HepG2 (cell line): ENCODE data around the gene SBK3. TPM values are rescaled to one million over a fixed set of nuclear protein-coding genes. Genes with fewer than 3 reads are reported as not detected.

Experiments
- AGO1 ChIP-seq: fragments of 200-400 bp; formaldehyde crosslinking; IDR thresholded peaks from 2 replicates; pipeline ENCODE4 v1.6.1; 2017; ENCODE audit warnings: mild to moderate bottlenecking, low read depth, low read length, moderate library complexity; ENCODE audit not compliant: poor library complexity, severe bottlenecking
- EEA1 ChIP-seq: sonication (generic); formaldehyde crosslinking; IDR thresholded peaks from 2 replicates; pipeline ENCODE4 v1.5.1; 2020; ENCODE audit warnings: mild to moderate bottlenecking, missing genetic modification reagents, borderline replicate concordance
- EP300 ChIP-seq, 3 experiments: sonication (generic) in 1 of 3; formaldehyde crosslinking in 1 of 3; IDR thresholded peaks; 2 replicates each; pipeline versions ENCODE4 v1.5.1 to v1.6.1; 2011 to 2020; ENCODE audit warnings: low read depth in 2 of 3, low read length in 2 of 3, borderline replicate concordance in 1 of 3, improper control_type of control experiment in 1 of 3, mild to moderate bottlenecking in 1 of 3, missing genetic modification reagents in 1 of 3, moderate library complexity in 1 of 3
- FLYWCH1 ChIP-seq: sonication (generic); formaldehyde crosslinking; IDR thresholded peaks from 2 replicates; pipeline ENCODE4 v1.8.1; 2023; ENCODE audit warnings: mild to moderate bottlenecking, missing genetic modification reagents
- FOXK2 ChIP-seq: fragments of 450-650 bp; IDR thresholded peaks from 2 replicates; pipeline ENCODE4 v1.6.1; 2016
- GLMP ChIP-seq: sonication (generic); formaldehyde crosslinking; IDR thresholded peaks from 2 replicates; pipeline ENCODE4 v1.9.0; 2021; ENCODE audit warnings: missing genetic modification reagents, mild to moderate bottlenecking, borderline replicate concordance
- GPBP1L1 ChIP-seq: sonication (generic); formaldehyde crosslinking; IDR thresholded peaks from 2 replicates; pipeline ENCODE4 v1.5.0; 2020; ENCODE audit warnings: mild to moderate bottlenecking, missing genetic modification reagents
- KDM4B ChIP-seq: sonication (generic); formaldehyde crosslinking; IDR thresholded peaks from 2 replicates; pipeline ENCODE4 v1.4.0; 2020; ENCODE audit warnings: missing genetic modification reagents
- MIER2 ChIP-seq: IDR thresholded peaks from 2 replicates; pipeline ENCODE4 v1.6.1; 2016; ENCODE audit warnings: missing biosample characterization, missing genetic modification reagents
- SOX5 ChIP-seq: IDR thresholded peaks from 2 replicates; pipeline ENCODE4 v1.6.1; 2016; ENCODE audit warnings: borderline replicate concordance
- SP5 ChIP-seq: IDR thresholded peaks from 2 replicates; pipeline ENCODE4 v1.6.1; 2016; ENCODE audit warnings: low read depth, borderline replicate concordance
- TFDP2 ChIP-seq: sonication (generic); formaldehyde crosslinking; IDR thresholded peaks from 2 replicates; pipeline ENCODE4 v1.4.0; 2020; ENCODE audit warnings: missing genetic modification reagents
- THAP9 ChIP-seq: sonication (generic); formaldehyde crosslinking; IDR thresholded peaks from 2 replicates; pipeline ENCODE4; 2020; ENCODE audit warnings: missing genetic modification reagents, mild to moderate bottlenecking, borderline replicate concordance
- ZNF180 ChIP-seq: sonication (generic); formaldehyde crosslinking; IDR thresholded peaks from 2 replicates; pipeline ENCODE4 v1.4.0; 2020; ENCODE audit warnings: low read depth, missing genetic modification reagents, borderline replicate concordance
- ZNF234 ChIP-seq: sonication (generic); formaldehyde crosslinking; conservative IDR thresholded peaks from 2 replicates; pipeline ENCODE4 v1.5.1; 2020; ENCODE audit warnings: mild to moderate bottlenecking, missing genetic modification reagents
- ZNF512 ChIP-seq: sonication (generic); formaldehyde crosslinking; IDR thresholded peaks from 2 replicates; pipeline ENCODE4 v1.4.0; 2020; ENCODE audit warnings: mild to moderate bottlenecking, missing genetic modification reagents
- ZNF780A ChIP-seq: sonication (generic); formaldehyde crosslinking; IDR thresholded peaks from 2 replicates; pipeline ENCODE4 v1.8.0; 2022; ENCODE audit warnings: mild to moderate bottlenecking, missing genetic modification reagents, moderate library complexity
- ZNF841 ChIP-seq: sonication (generic); formaldehyde crosslinking; IDR thresholded peaks from 2 replicates; pipeline ENCODE4 v1.8.1; 2023; ENCODE audit warnings: missing genetic modification reagents, borderline replicate concordance
- ZSCAN12 ChIP-seq: sonication (generic); formaldehyde crosslinking; IDR thresholded peaks from 2 replicates; pipeline ENCODE4 v1.9.0; 2021; ENCODE audit warnings: mild to moderate bottlenecking, missing genetic modification reagents
- ZSCAN21 ChIP-seq: sonication (generic); formaldehyde crosslinking; IDR thresholded peaks from 2 replicates; pipeline ENCODE4 v1.8.0; 2022; ENCODE audit warnings: mild to moderate bottlenecking, missing genetic modification reagents, moderate library complexity, borderline replicate concordance
- polyA plus RNA-seq, 8 experiments: library from polyadenylated mRNA; depleted of rRNA in 3 of 8; stranded (reverse) in 7 of 8; unstranded in 1 of 8; fragments of >200 nt; fragmentation: Illumina TruSeq in 4 of 8; extraction: Trizol in 4 of 8; gene quantifications; 2 replicates each; pipeline versions ENCODE4 v1.2.1 to v1.2.3, GENCODE V29; 2011 to 2016; ENCODE audit warnings: low read depth in 4 of 8, missing spikeins in 1 of 8, mixed read lengths in 1 of 8; ENCODE audit not compliant: insufficient read depth in 1 of 8
- total RNA-seq, 5 experiments: library from RNA; depleted of rRNA; stranded (reverse); fragments of >200 nt; fragmentation: Illumina TruSeq; extraction: Trizol; gene quantifications; 2 replicates each; pipeline ENCODE4 v1.2.3, GENCODE V29; 2016; ENCODE audit warnings: low read depth in 1 of 5

The SBK3 gene
- total and polyA plus RNA-seq, 2 of the 13 experiments (the other 11 are each of a cell fraction or from before 2014, with no cell fraction given), result 0.66 to 0.77 TPM

- TF ChIP-seq TFDP2 (CRISPR knock-in tag), result no peak
- peak in 1 of 2 experiments; percentile 29; a peak in 1 of 4 replicates for TF ChIP-seq EP300 (IDR thresholded peaks at IDR 0.05; ENCODE audit: low read depth in 2 of 2, low read length in 2 of 2)
- TF ChIP-seq EP300 (CRISPR knock-in tag; IDR thresholded peaks at IDR 0.05; ENCODE audit: borderline replicate concordance), result no peak
- TF ChIP-seq GPBP1L1, result no peak
- TF ChIP-seq ZNF780A (CRISPR knock-in tag), result no peak
- TF ChIP-seq ZNF180 (CRISPR knock-in tag), result no peak
- no peak; the same call in 1 of the 2 replicates for TF ChIP-seq THAP9 (CRISPR knock-in tag)
- no peak for TF ChIP-seq FOXK2
- no peak for TF ChIP-seq ZSCAN21
- no peak for TF ChIP-seq ZNF841 (CRISPR knock-in tag)
- TF ChIP-seq GLMP (CRISPR knock-in tag), result no peak
- no peak for TF ChIP-seq ZNF234 (CRISPR knock-in tag)
- TF ChIP-seq EEA1 (CRISPR knock-in tag), result no peak
- TF ChIP-seq AGO1, result no peak
- TF ChIP-seq KDM4B (CRISPR knock-in tag), result no peak
- peak; percentile 84 for TF ChIP-seq MIER2 (CRISPR knock-in tag)
- no peak for TF ChIP-seq ZNF512 (CRISPR knock-in tag)
- no peak for TF ChIP-seq ZSCAN12
- TF ChIP-seq SP5 (CRISPR knock-in tag), result peak; percentile 61
- TF ChIP-seq SOX5 (CRISPR knock-in tag), result peak; percentile 11; the same call in 1 of the 2 replicates
- TF ChIP-seq FLYWCH1 (CRISPR knock-in tag), result no peak
These were observed 35.3 kb upstream of the SBK3 start, which contains the start of gene ZNF579 (continued) for GRCh38 chr19:55580628-55581144.
